Karpas-422 (cell line): ENCODE measurements around the gene MRTFA. TPM values are rescaled to one million over a fixed set of nuclear protein-coding genes. Genes with fewer than 3 reads are reported as not detected.
"Not testable (repeated sequence)": the region's sequence is repeated elsewhere in the genome, so short reads cannot be mapped to it uniquely, and the experiment has no call there.

Experiments used
- DNase-seq: peaks from one replicate; pipeline ENCODE4 v3.0.0-alpha.2; 2015
- H2AFZ ChIP-seq: fragments of 200-600 bp; sonication (generic); 2 replicates; pipeline ENCODE4 v1.6.1; 2014; ENCODE audit warnings: antibody characterized with exemption, low read length, mixed read lengths
- H3K27ac ChIP-seq: fragments of 200-600 bp; sonication (generic); 2 replicates; pipeline ENCODE4 v1.5.1; 2014; ENCODE audit warnings: mild to moderate bottlenecking, low read length, moderate library complexity
- H3K27me3 ChIP-seq: fragments of 200-600 bp; sonication (generic); 2 replicates; pipeline ENCODE4 v1.6.1; 2014; ENCODE audit warnings: low read length, mixed read lengths
- H3K36me3 ChIP-seq: fragments of 200-600 bp; sonication (generic); 2 replicates; pipeline ENCODE4 v1.6.1; 2014; ENCODE audit warnings: low read length, mixed read lengths; ENCODE audit not compliant: insufficient read depth
- H3K4me1 ChIP-seq: fragments of 200-600 bp; sonication (generic); 2 replicates; pipeline ENCODE4 v1.6.1; 2014; ENCODE audit warnings: mild to moderate bottlenecking, low read length, mixed read lengths
- H3K4me2 ChIP-seq: fragments of 200-600 bp; sonication (generic); 2 replicates; pipeline ENCODE4 v1.6.1; 2014; ENCODE audit warnings: low read length, low read depth, mild to moderate bottlenecking; ENCODE audit not compliant: poor library complexity, severe bottlenecking
- H3K4me3 ChIP-seq: fragments of 200-600 bp; sonication (generic); 2 replicates; pipeline ENCODE4 v1.5.1; 2014; ENCODE audit warnings: mild to moderate bottlenecking, antibody characterized with exemption, low read length, mixed read lengths
- H3K79me2 ChIP-seq: fragments of 200-600 bp; sonication (generic); 2 replicates; pipeline ENCODE4 v1.6.1; 2014; ENCODE audit warnings: mild to moderate bottlenecking, low read length, mixed read lengths
- H3K9ac ChIP-seq: fragments of 200-600 bp; sonication (generic); 2 replicates; pipeline ENCODE4 v1.6.0; 2014; ENCODE audit warnings: low read length
- H3K9me2 ChIP-seq: fragments of 200-600 bp; sonication (generic), shearing (Covaris generic); replicated peaks from 2 replicates; pipeline ENCODE4 v1.6.0; 2014; ENCODE audit warnings: mild to moderate bottlenecking, low read length, moderate library complexity; ENCODE audit not compliant: insufficient read depth
- H3K9me3 ChIP-seq: fragments of 300-700, 200-600 bp; sonication (generic); 2 replicates; pipeline ENCODE4 v1.6.1; 2014; ENCODE audit warnings: low read length, mixed read lengths
- H4K20me1 ChIP-seq: fragments of 200-600 bp; sonication (generic); 2 replicates; pipeline ENCODE4 v1.6.1; 2014; ENCODE audit warnings: mild to moderate bottlenecking, antibody characterized with exemption, low read length, low read depth; ENCODE audit not compliant: insufficient read depth
- total RNA-seq: library from RNA; depleted of rRNA; stranded (reverse); fragments of >200 nt; shearing (Covaris generic); gene quantifications from 2 replicates; pipeline ENCODE4 v1.2.3, GENCODE V29; 2014; ENCODE audit warnings: low replicate concordance

The MRTFA gene
- total RNA-seq, 1 experiment from 2014 or later, result 37.2 TPM

- Histone ChIP-seq H3K36me3 (0 out of 2 replicates have a peak, but pooled peaks cover 4% of the 10 kb centered on the region), H3K27me3 (no peaks in the 10 kb centered on the region), H3K4me3 (no peak overlapping the region), H3K9me3 (no peaks in the 10 kb centered on the region), H3K4me2 (peak overlapping the region; percentile 22), H3K79me2 (peaks cover 95% of the 10 kb centered on the region), H2AFZ (no peak overlapping the region), H3K9me2 (no peaks in the 10 kb centered on the region), H3K4me1 (peaks cover 14% of the 10 kb centered on the region), H3K27ac (peak overlapping the region; percentile 25; the same call in 1 of the 2 replicates), H4K20me1 (peaks cover 47% of the 10 kb centered on the region; the same call in 1 of the 2 replicates), H3K9ac (no peak overlapping the region)
- DNase-seq, result no peak
Observed at GRCh38 chr22:40628354-40629042, 8.0 kb downstream of the MRTFA start.

- Histone ChIP-seq H3K36me3 (no peaks in the 10 kb centered on the region), H3K4me1 (peaks cover 14% of the 10 kb centered on the region), H3K4me3 (no peak overlapping the region), H3K79me2 (peaks cover 94% of the 10 kb centered on the region), H3K27me3 (no peaks in the 10 kb centered on the region), H3K27ac (peak overlapping the region; percentile 25; the same call in 1 of the 2 replicates), H3K9ac (no peak overlapping the region), H2AFZ (no peak overlapping the region), H4K20me1 (peaks cover 39% of the 10 kb centered on the region; the same call in 1 of the 2 replicates), H3K4me2 (no peak overlapping the region), H3K9me3 (no peaks in the 10 kb centered on the region), H3K9me2 (no peaks in the 10 kb centered on the region)
- DNase-seq, result no peak
Observed at GRCh38 chr22:40627612-40628011, 8.9 kb downstream of the MRTFA start.

DNA sequence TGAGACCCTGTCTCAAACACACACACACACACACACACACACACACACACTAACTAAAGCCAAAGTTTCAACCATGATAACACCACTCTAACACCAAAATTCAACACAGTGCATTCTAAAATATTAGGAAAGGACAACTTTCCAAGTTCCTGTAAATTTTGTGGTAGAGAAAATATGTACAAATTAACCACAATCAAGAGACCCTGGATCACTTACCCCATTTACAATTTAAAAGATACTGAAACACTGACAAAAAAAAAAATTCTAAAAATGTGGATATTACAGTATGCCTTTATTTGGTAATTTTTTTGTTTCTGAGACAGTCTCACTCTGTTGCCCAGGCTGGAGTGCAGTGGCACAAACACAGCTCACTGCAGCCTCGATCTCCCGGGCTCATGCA, 9.7 kb downstream of the MRTFA start:
- no peak for DNase-seq
- no peak overlapping the region for H3K4me2 ChIP-seq
- H3K27me3 ChIP-seq, result no peaks in the 10 kb centered on the region
- no peaks in the 10 kb centered on the region for H3K9me2 ChIP-seq
- no peaks in the 10 kb centered on the region for H3K36me3 ChIP-seq
- peaks cover 91% of the 10 kb centered on the region for H3K79me2 ChIP-seq
- peaks cover 14% of the 10 kb centered on the region for H3K4me1 ChIP-seq
- H3K9me3 ChIP-seq, result no peaks in the 10 kb centered on the region
- H4K20me1 ChIP-seq, result peaks cover 34% of the 10 kb centered on the region; the same call in 1 of the 2 replicates
- no peak overlapping the region for H3K4me3 ChIP-seq
- no peak overlapping the region for H2AFZ ChIP-seq
- H3K9ac ChIP-seq, result no peak overlapping the region
- H3K27ac ChIP-seq, result no peak overlapping the region

DNA sequence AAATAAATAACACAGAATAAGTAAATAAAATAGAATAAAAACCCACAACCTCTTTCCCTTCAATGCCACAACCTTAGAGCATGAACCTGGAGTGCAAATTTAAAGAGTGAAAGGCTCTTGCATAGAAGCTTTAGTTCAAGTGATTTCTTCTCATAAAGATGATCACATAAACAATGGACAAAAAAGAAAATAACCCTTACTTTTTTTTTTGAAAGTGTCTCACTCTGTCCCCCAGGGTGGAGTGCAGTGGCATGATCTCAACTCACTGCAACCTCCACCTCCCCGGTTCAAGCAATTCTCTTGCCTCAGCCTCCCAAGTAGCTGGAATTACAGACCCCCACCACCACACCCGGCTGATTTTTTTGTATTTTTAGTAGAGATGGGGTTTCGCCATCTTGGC, 10.7 kb downstream of the MRTFA start:
- H3K9me2 ChIP-seq, DNase-seq, H3K27me3 ChIP-seq, H3K4me2 ChIP-seq, H2AFZ ChIP-seq, H3K4me3 ChIP-seq, H3K36me3 ChIP-seq, H3K9me3 ChIP-seq, H3K9ac ChIP-seq, H3K27ac ChIP-seq: not testable (repeated sequence)
- peaks cover 91% of the 10 kb centered on the region for H3K79me2 ChIP-seq
- H3K4me1 ChIP-seq, result peaks cover 17% of the 10 kb centered on the region
- peaks cover 23% of the 10 kb centered on the region; the same call in 1 of the 2 replicates for H4K20me1 ChIP-seq

DNA sequence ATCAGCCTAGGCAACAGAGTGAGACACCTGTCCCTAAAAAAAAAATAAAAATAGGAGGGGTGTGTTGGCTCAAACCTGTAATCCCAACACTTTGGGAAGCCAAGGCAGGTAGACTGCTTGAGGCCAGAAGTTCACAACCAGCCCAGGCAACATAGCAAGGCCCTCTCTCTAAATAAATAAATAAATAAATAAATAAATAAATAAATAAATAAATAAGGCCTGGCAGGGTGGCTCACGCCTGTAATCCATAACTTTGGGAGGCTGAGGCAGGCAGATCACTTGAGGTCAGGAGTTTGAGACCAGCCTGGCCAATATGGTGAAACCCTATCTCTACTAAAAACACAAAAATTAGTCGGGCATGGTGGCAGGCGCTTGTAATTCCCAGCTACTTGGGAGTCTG, 11.2 kb downstream of the MRTFA start:
- H3K4me3 ChIP-seq, H3K27ac ChIP-seq, H3K4me2 ChIP-seq, H3K9me3 ChIP-seq, H3K27me3 ChIP-seq, H2AFZ ChIP-seq, H3K36me3 ChIP-seq, DNase-seq, H3K9ac ChIP-seq, H3K9me2 ChIP-seq: not testable (repeated sequence)
- peaks cover 17% of the 10 kb centered on the region for H3K4me1 ChIP-seq
- peaks cover 22% of the 10 kb centered on the region; the same call in 1 of the 2 replicates for H4K20me1 ChIP-seq
- H3K79me2 ChIP-seq, result peaks cover 91% of the 10 kb centered on the region

DNA sequence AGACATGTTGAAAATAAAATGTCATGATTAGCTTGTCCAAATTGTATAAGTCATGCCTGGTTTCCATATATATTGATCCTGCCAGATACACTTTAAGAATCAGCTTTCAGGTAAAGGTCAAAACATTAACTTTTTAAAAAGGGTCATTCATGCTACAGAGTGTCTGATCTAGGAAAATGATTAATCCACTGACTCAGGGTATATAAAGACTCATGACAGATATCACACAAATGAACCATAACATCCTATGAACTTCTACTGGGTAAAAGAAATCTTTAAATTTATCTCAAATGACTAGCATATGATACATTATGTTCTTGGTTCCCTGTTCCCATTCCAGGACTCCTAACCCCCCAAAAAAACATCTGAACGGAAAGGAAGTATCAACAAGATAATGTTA, 11.7 kb downstream of the MRTFA start:
- Histone ChIP-seq H4K20me1 (peaks cover 22% of the 10 kb centered on the region; the same call in 1 of the 2 replicates), H3K36me3 (no peaks in the 10 kb centered on the region), H3K27me3 (no peaks in the 10 kb centered on the region), H3K4me3 (no peak overlapping the region), H3K9me2 (no peaks in the 10 kb centered on the region), H2AFZ (no peak overlapping the region), H3K27ac (no peak overlapping the region), H3K9ac (no peak overlapping the region), H3K79me2 (peaks cover 86% of the 10 kb centered on the region), H3K9me3 (no peaks in the 10 kb centered on the region), H3K4me1 (peaks cover 17% of the 10 kb centered on the region), H3K4me2 (no peak overlapping the region)
- DNase-seq, result no peak

GRCh38 chr22:40621309-40622151, 15.0 kb downstream of the MRTFA start:
- Histone ChIP-seq H3K27me3 (no peaks in the 10 kb centered on the region), H3K4me3 (no peak overlapping the region), H3K4me2 (no peak overlapping the region), H4K20me1 (0 out of 2 replicates have a peak, but pooled peaks cover 11% of the 10 kb centered on the region), H3K27ac (no peak overlapping the region), H2AFZ (no peak overlapping the region), H3K9me2 (no peaks in the 10 kb centered on the region), H3K9ac (no peak overlapping the region), H3K9me3 (no peaks in the 10 kb centered on the region), H3K4me1 (peaks cover 3% of the 10 kb centered on the region; the same call in 1 of the 2 replicates), H3K36me3 (no peaks in the 10 kb centered on the region), H3K79me2 (peaks cover 74% of the 10 kb centered on the region)
- no peak for DNase-seq

DNA sequence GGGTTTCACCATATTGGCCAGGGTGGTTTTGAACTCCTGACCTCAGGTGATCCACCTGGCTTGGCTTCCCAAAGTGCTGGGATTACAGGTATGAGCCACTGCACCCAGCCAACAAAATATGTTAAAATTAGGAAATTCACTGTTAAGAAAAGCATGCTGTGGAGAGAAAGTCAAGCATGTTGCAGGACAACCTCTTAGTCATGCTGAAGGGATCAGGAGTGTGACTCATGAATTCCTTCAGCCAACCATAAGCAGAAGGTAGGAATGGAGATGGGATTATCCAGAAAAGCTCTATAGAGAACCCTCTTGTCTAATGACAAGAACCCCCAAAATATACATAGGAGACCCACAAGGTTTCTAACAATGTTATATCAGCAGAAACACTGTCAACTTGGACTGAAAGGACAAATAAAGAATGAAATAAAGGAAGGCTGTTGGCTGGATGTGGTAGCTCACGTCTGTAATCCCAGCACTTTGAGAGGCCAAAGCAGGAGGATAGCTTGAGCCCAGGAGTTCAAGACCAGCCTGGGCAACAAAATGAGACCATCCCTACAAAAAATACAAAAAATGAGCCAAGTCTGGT, 16.0 kb downstream of the MRTFA start:
- Histone ChIP-seq H3K4me3 (no peak overlapping the region), H3K36me3 (no peaks in the 10 kb centered on the region), H3K27me3 (no peaks in the 10 kb centered on the region), H3K4me1 (peaks cover 3% of the 10 kb centered on the region; the same call in 1 of the 2 replicates), H3K9ac (no peak overlapping the region), H4K20me1 (0 out of 2 replicates have a peak, but pooled peaks cover 11% of the 10 kb centered on the region), H3K4me2 (no peak overlapping the region), H2AFZ (no peak overlapping the region), H3K79me2 (peaks cover 71% of the 10 kb centered on the region), H3K27ac (no peak overlapping the region), H3K9me2 (no peaks in the 10 kb centered on the region), H3K9me3 (no peaks in the 10 kb centered on the region)
- no peak for DNase-seq
